OCI-LY7 (cell line): ENCODE results near the gene LINGO4. TPM values are rescaled to one million over a fixed set of nuclear protein-coding genes. Genes with fewer than 3 reads are reported as not detected.

Source experiments
- BruUV-seq: library from RNA; stranded (reverse); fragments of 400-500 nt; replicated peaks from 2 replicates; lab custom pipeline; 2021; lab: Mats Ljungman, UMichigan
- CTCF ChIA-PET: fragments of 300-600 bp; sonication (Branson Sonifier 250); formaldehyde crosslinking; loops from one replicate; lab custom pipeline; 2022; ENCODE audit warnings: antibody characterized with exemption; ENCODE audit not compliant: unreplicated experiment; lab: Charles Lee
- POLR2A ChIA-PET: fragments of 300-600 bp; sonication (Branson Sonifier 250); formaldehyde crosslinking; loops from one replicate; lab custom pipeline; 2022; ENCODE audit warnings: antibody characterized with exemption; lab: Charles Lee
- DNase-seq: peaks from one replicate; pipeline ENCODE4 v3.0.0-alpha.2; 2015; ENCODE audit warnings: low spot score
- H2AFZ ChIP-seq: fragments of 200-600 bp; sonication (generic), shearing (Covaris generic); 2 replicates; pipeline ENCODE4 v1.6.1; 2014; ENCODE audit warnings: mild to moderate bottlenecking, antibody characterized with exemption, low read length, moderate library complexity
- H3K27ac ChIP-seq: fragments of 200-600 bp; sonication (generic); 2 replicates; pipeline ENCODE4 v1.5.1; 2014; ENCODE audit warnings: mixed run types, low read depth, mild to moderate bottlenecking, moderate library complexity, low read length, inconsistent platforms; ENCODE audit not compliant: poor library complexity, severe bottlenecking
- H3K36me3 ChIP-seq: fragments of 200-600 bp; sonication (generic); 2 replicates; pipeline ENCODE4 v1.6.1; 2014; ENCODE audit warnings: mild to moderate bottlenecking, antibody characterized with exemption, low read length, moderate library complexity, mixed read lengths; ENCODE audit not compliant: insufficient read depth
- H3K4me1 ChIP-seq: fragments of 200-600 bp; sonication (generic); 2 replicates; pipeline ENCODE4 v1.5.1; 2014; ENCODE audit warnings: mild to moderate bottlenecking, low read length; ENCODE audit not compliant: insufficient read depth, poor library complexity, severe bottlenecking
- H3K4me2 ChIP-seq: fragments of 200-600 bp; sonication (generic); 2 replicates; pipeline ENCODE4 v1.6.1; 2014; ENCODE audit warnings: mild to moderate bottlenecking, low read length
- H3K4me3 ChIP-seq: fragments of 200-600 bp; sonication (generic); 2 replicates; pipeline ENCODE4 v1.5.1; 2014; ENCODE audit warnings: mild to moderate bottlenecking, low read depth, low read length; ENCODE audit not compliant: poor library complexity, severe bottlenecking
- H3K79me2 ChIP-seq: fragments of 200-600 bp; sonication (generic); 2 replicates; pipeline ENCODE4 v1.6.1; 2016; ENCODE audit warnings: low read depth, mild to moderate bottlenecking, low read length, moderate library complexity, mixed read lengths; ENCODE audit not compliant: insufficient read depth
- H3K9me2 ChIP-seq: fragments of 200-600 bp; sonication (generic); 2 replicates; pipeline ENCODE4 v1.6.1; 2016; ENCODE audit warnings: mild to moderate bottlenecking, low read length, mixed read lengths; ENCODE audit not compliant: insufficient read depth
- H3K9me3 ChIP-seq: fragments of 200-600 bp; sonication (generic); 2 replicates; pipeline ENCODE4 v1.6.1; 2014; ENCODE audit warnings: mild to moderate bottlenecking, mixed run types, low read length, mixed read lengths
- H4K20me1 ChIP-seq: fragments of 200-600 bp; sonication (generic); 2 replicates; pipeline ENCODE4 v1.6.1; 2014; ENCODE audit warnings: mild to moderate bottlenecking, antibody characterized with exemption, low read length, moderate library complexity, mixed read lengths; ENCODE audit not compliant: insufficient read depth
- CTCF ChIP-seq: fragments of 200-600 bp; sonication (generic); conservative IDR thresholded peaks from 2 replicates; pipeline ENCODE4 v1.5.1; 2014; ENCODE audit warnings: mild to moderate bottlenecking, antibody characterized with exemption, low read length, moderate library complexity, mixed read lengths
- EZH2phosphoT487 ChIP-seq: fragments of 200-600 bp; sonication (generic); IDR thresholded peaks from 2 replicates; pipeline ENCODE4 v1.6.1; 2018; ENCODE audit warnings: low read depth, borderline replicate concordance, mild to moderate bottlenecking, mixed run types, antibody characterized with exemption, low read length, moderate library complexity, mixed read lengths
- intact Hi-C: fragments of 100-400 bp; cut with micrococcal nuclease; formaldehyde crosslinking; loops from one replicate; pipeline ENCODE4 v1.10.0; 2022; ENCODE audit not compliant: unreplicated experiment
- total RNA-seq, 2 experiments: library from RNA; depleted of rRNA in 1 of 2; stranded (reverse); fragments of >200 nt in 1 of 2; shearing (Covaris generic) in 1 of 2; gene quantifications; 2 replicates each; pipeline ENCODE4 v1.2.3, GENCODE V29; 2014 to 2022

LINGO4 gene
- total RNA-seq, 2 experiments from 2014 or later, result not detected

DNA sequence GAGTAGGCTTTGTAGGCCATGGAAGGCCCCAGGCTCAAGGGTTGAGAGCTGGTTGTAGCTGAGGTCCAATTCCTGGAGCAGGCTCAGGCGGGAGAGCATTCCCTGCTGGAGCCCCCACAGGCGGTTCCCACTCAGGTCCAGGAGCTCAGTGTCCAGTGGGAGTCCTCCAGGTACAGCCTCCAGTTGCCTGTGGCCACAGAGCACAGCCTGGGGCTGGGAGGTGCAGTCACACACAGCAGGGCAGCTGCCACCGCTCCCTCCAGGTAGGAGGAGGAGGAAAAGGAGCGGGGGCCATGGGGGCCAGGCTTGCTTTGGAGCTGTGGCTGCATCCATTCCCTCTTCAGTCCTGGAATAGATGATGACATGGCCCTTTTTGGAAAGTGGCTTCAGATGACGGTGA is 2.8 kb downstream of the LINGO4 start:
- Histone ChIP-seq H3K9me2 (no peaks in the 10 kb centered on the region), H3K4me2 (no peak overlapping the region), H3K27ac (no peak overlapping the region), H3K79me2 (no peaks in the 10 kb centered on the region), H3K36me3 (no peaks in the 10 kb centered on the region), H3K4me3 (no peak overlapping the region), H3K4me1 (peaks cover 8% of the 10 kb centered on the region), H4K20me1 (no peaks in the 10 kb centered on the region), H2AFZ (no peak overlapping the region), H3K9me3 (no peaks in the 10 kb centered on the region)
- CTCF ChIA-PET, result no interaction called here
- no TSS peak for BruUV-seq
- intact Hi-C loops, result no loop called here
- POLR2A ChIA-PET, result no interaction called here
- no peak for DNase-seq
- TF ChIP-seq CTCF (no peak), EZH2phosphoT487 (no peak)

DNA sequence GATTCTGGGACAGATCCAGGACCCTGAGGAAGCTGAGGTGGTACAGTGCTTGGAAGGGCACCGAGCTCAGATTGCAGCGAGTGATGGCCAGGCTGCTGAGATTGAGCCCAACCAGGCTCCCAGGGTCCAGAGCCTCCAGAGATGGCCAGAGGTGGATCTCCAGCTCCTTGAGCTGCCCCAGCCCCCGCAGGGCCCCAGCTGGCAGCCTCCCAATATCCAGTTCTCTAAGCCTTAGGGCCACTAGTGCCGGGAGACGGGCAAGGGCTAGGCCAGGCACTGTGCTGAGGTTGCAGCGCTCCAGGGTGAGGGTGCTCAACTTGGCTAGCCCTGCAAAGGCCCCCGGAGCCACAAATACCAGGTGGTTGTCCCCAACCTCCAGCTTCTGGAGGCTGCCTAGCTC is 3.4 kb downstream of the LINGO4 start:
- H3K36me3 ChIP-seq, result no peaks in the 10 kb centered on the region
- CTCF ChIA-PET, result no interaction called here
- H3K79me2 ChIP-seq, result no peaks in the 10 kb centered on the region
- peaks cover 8% of the 10 kb centered on the region for H3K4me1 ChIP-seq
- H3K9me2 ChIP-seq, result no peaks in the 10 kb centered on the region
- no peak overlapping the region for H3K27ac ChIP-seq
- intact Hi-C loops, result no loop called here
- POLR2A ChIA-PET, result no interaction called here
- BruUV-seq, result no TSS peak
- TF ChIP-seq CTCF (no peak), EZH2phosphoT487 (no peak)
- no peak overlapping the region for H3K4me3 ChIP-seq
- no peak for DNase-seq
- H2AFZ ChIP-seq, result no peak overlapping the region
- no peak overlapping the region for H3K4me2 ChIP-seq
- no peaks in the 10 kb centered on the region for H3K9me3 ChIP-seq
- H4K20me1 ChIP-seq, result no peaks in the 10 kb centered on the region

- no peaks in the 10 kb centered on the region for H3K9me3 ChIP-seq
- intact Hi-C loops, result no loop called here
- no peak for DNase-seq
- POLR2A ChIA-PET, result no interaction called here
- peaks cover 8% of the 10 kb centered on the region for H3K4me1 ChIP-seq
- no peaks in the 10 kb centered on the region for H3K79me2 ChIP-seq
- H3K36me3 ChIP-seq, result no peaks in the 10 kb centered on the region
- H3K4me2 ChIP-seq, result no peak overlapping the region
- H3K9me2 ChIP-seq, result no peaks in the 10 kb centered on the region
- CTCF ChIA-PET, result no interaction called here
- TF ChIP-seq CTCF (no peak), EZH2phosphoT487 (no peak)
- H4K20me1 ChIP-seq, result no peaks in the 10 kb centered on the region
- no peak overlapping the region for H3K27ac ChIP-seq
- BruUV-seq, result no TSS peak
- H3K4me3 ChIP-seq, result no peak overlapping the region
- H2AFZ ChIP-seq, result no peak overlapping the region
Observed at GRCh38 chr1:151801310-151801820, 3.9 kb downstream of the LINGO4 start.
